MM.1S (cell line): ENCODE measurements around the gene FCHSD2.

ENCODE experiments used
- EZH2 ChIP-seq: fragments of 300-600 bp; sonication (generic); optimal IDR thresholded peaks from 2 replicates; pipeline ENCODE3; 2017; ENCODE audit warnings: low read depth, mild to moderate bottlenecking, antibody characterized with exemption, low read length, mixed read lengths
- TF ChIP-seq, protein P1 (sequence below): fragments of 300-600 bp; sonication (generic); IDR thresholded peaks from 2 replicates; pipeline ENCODE4 v1.5.1; 2016; ENCODE audit warnings: antibody characterized with exemption, low read length, mixed read lengths

DNA sequence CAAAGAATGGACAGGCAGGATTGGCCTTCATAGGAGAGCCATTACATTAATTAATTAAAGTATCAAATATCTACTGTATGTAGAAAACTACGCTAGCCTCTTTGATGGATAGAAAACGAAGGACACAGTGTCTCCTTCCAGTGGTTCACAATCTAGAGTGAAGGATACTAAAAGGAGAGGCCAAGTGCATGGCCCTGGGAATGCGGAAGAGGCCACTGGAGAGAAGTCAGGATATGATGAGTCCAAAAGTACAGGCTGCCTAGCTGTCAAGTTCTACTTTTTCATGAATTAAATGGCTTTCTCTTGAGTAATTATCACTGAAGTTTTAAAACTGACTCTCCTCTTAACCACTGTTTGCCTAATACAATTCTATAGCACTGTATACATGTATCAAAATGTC lies 286.1 kb downstream of the FCHSD2 start:
- TF ChIP-seq, protein P1, sequence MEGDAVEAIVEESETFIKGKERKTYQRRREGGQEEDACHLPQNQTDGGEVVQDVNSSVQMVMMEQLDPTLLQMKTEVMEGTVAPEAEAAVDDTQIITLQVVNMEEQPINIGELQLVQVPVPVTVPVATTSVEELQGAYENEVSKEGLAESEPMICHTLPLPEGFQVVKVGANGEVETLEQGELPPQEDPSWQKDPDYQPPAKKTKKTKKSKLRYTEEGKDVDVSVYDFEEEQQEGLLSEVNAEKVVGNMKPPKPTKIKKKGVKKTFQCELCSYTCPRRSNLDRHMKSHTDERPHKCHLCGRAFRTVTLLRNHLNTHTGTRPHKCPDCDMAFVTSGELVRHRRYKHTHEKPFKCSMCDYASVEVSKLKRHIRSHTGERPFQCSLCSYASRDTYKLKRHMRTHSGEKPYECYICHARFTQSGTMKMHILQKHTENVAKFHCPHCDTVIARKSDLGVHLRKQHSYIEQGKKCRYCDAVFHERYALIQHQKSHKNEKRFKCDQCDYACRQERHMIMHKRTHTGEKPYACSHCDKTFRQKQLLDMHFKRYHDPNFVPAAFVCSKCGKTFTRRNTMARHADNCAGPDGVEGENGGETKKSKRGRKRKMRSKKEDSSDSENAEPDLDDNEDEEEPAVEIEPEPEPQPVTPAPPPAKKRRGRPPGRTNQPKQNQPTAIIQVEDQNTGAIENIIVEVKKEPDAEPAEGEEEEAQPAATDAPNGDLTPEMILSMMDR: no peak
- no peak for TF ChIP-seq EZH2
